Choroid plexus epithelial cell (primary cell): Measurements from ENCODE around the gene SEL1L2.

Experiments used
- DNase-seq: peaks from one replicate; pipeline ENCODE4 v3.0.0-alpha.2; 2010; ENCODE audit warnings: low read depth
- H3K4me3 ChIP-seq: 2 replicates; pipeline ENCODE4 v1.5.1; 2011; ENCODE audit warnings: low read depth, mild to moderate bottlenecking, control low read depth, low read length, moderate library complexity
- CTCF ChIP-seq: conservative IDR thresholded peaks from 2 replicates; pipeline ENCODE4 v1.5.1; 2011; ENCODE audit warnings: low read depth, mild to moderate bottlenecking, control low read depth, inconsistent platforms, low read length, moderate library complexity

Gene SEL1L2

GRCh38 chr20:13825465-13825864 lies 164.9 kb downstream of the SEL1L2 start:
- TF ChIP-seq CTCF, result no peak
- H3K4me3 ChIP-seq, result no peak overlapping the region
- no peak for DNase-seq

GRCh38 chr20:13824459-13824858 lies 166.0 kb downstream of the SEL1L2 start:
- TF ChIP-seq CTCF, result no peak
- no peak overlapping the region for H3K4me3 ChIP-seq
- no peak for DNase-seq

- no peak for DNase-seq
- H3K4me3 ChIP-seq, result no peak overlapping the region
- TF ChIP-seq CTCF, result peak; percentile 21
These were observed 168.0 kb downstream of the SEL1L2 start for GRCh38 chr20:13822459-13822858.

GRCh38 chr20:13821876-13822275 lies 168.5 kb downstream of the SEL1L2 start:
- no peak for TF ChIP-seq CTCF
- peak; percentile 16 for DNase-seq
- H3K4me3 ChIP-seq, result no peak overlapping the region

- H3K4me3 ChIP-seq, result no peak overlapping the region
- peak; percentile 61 for TF ChIP-seq CTCF
- DNase-seq, result peak; percentile 76
These were observed 170.3 kb downstream of the SEL1L2 start for GRCh38 chr20:13819885-13820645.

- TF ChIP-seq CTCF, result no peak
- peak; percentile 76 for DNase-seq
- no peak overlapping the region for H3K4me3 ChIP-seq
These were observed 173.1 kb downstream of the SEL1L2 start for GRCh38 chr20:13817342-13817741.

- no peak for TF ChIP-seq CTCF
- no peak for DNase-seq
- H3K4me3 ChIP-seq, result no peak overlapping the region
These were observed 173.7 kb downstream of the SEL1L2 start for GRCh38 chr20:13816757-13817156.
